Amniotic epithelial cell (primary cell): ENCODE data around the gene ZG16B.

Experiments used
- DNase-seq: peaks from one replicate; pipeline ENCODE4 v3.0.0-alpha.2; 2010; ENCODE audit warnings: low read depth

ZG16B gene

GRCh38 chr16:2829501-2830354 lies at the start of gene ZG16B:
Gene ZG16B (plus strand): TSS chr16:2830303. CDS start chr16:2830442, 139 bp downstream.
- no peak for DNase-seq

GRCh38 chr16:2782583-2783351 lies 47.3 kb upstream of the ZG16B start:
- DNase-seq = no peak

- no peak for DNase-seq
These were observed 46.3 kb upstream of the ZG16B start for GRCh38 chr16:2783581-2784357.

GRCh38 chr16:2784358-2785100 lies 45.6 kb upstream of the ZG16B start:
- DNase-seq = no peak

GRCh38 chr16:2785101-2785991 lies 44.8 kb upstream of the ZG16B start:
- DNase-seq = no peak

GRCh38 chr16:2786061-2786825 lies 43.9 kb upstream of the ZG16B start:
- DNase-seq = no peak

- DNase-seq = no peak
These were observed 43.3 kb upstream of the ZG16B start for GRCh38 chr16:2786826-2787151.

GRCh38 chr16:2787406-2787805 lies 42.7 kb upstream of the ZG16B start, which contains the start of gene PRSS33:
Gene PRSS33 (minus strand): TSS chr16:2787560. CDS start chr16:2786547, 1,013 bp downstream.
- no peak for DNase-seq

GRCh38 chr16:2787961-2788360 lies 42.1 kb upstream of the ZG16B start:
- no peak for DNase-seq

- no peak for DNase-seq
These were observed 39.5 kb upstream of the ZG16B start for GRCh38 chr16:2790631-2791030.

- no peak for DNase-seq
These were observed 38.9 kb upstream of the ZG16B start for GRCh38 chr16:2791174-2791573.

- DNase-seq = no peak
These were observed 37.2 kb upstream of the ZG16B start for GRCh38 chr16:2792940-2793339.

- no peak for DNase-seq
These were observed 34.5 kb upstream of the ZG16B start for GRCh38 chr16:2795395-2796143.

GRCh38 chr16:2798723-2799204 lies 31.3 kb upstream of the ZG16B start:
- DNase-seq = no peak

GRCh38 chr16:2799205-2799858 lies 30.8 kb upstream of the ZG16B start:
- no peak for DNase-seq

GRCh38 chr16:2799859-2800226 lies 30.3 kb upstream of the ZG16B start:
- peak; percentile 63 for DNase-seq

GRCh38 chr16:2803545-2804195 lies 26.4 kb upstream of the ZG16B start:
- DNase-seq = no peak

- no peak for DNase-seq
These were observed 25.4 kb upstream of the ZG16B start for GRCh38 chr16:2804728-2805127.
